Measurements from ENCODE around the gene TBC1D9. TPM values are rescaled to one million over a fixed set of nuclear protein-coding genes. Genes with fewer than 3 reads are reported as not detected.

TBC1D9 gene
- total RNA-seq, 1 donor = 28.7 TPM

GRCh38 chr4:140609548-140610425 is 146.4 kb downstream of the TBC1D9 start:
- TF ChIP-seq CTCF (IDR thresholded peaks at IDR 0.05; ENCODE audit: insufficient read depth, low read length) = peak; percentile 54

GRCh38 chr4:140607852-140608251 is 148.3 kb downstream of the TBC1D9 start:
- H3K4me3 ChIP-seq (ENCODE audit: low read depth, low read length) = no peak overlapping the region
- no peak for TF ChIP-seq CTCF (IDR thresholded peaks at IDR 0.05; ENCODE audit: insufficient read depth, low read length)
- DNase-seq (ENCODE audit: low read depth) = no peak

More at GRCh38 chr4:140609548-140610425, 146.4 kb downstream of the TBC1D9 start:
- DNase-seq (ENCODE audit: low read depth) = peak; percentile 69
- no peak overlapping the region for H3K4me3 ChIP-seq (ENCODE audit: low read depth, low read length)

GRCh38 chr4:140604544-140604943 is 151.6 kb downstream of the TBC1D9 start:
- H3K4me3 ChIP-seq (ENCODE audit: low read depth, low read length) = no peak overlapping the region
- no peak for TF ChIP-seq CTCF (IDR thresholded peaks at IDR 0.05; ENCODE audit: insufficient read depth, low read length)
- no peak for DNase-seq (ENCODE audit: low read depth)

GRCh38 chr4:140603286-140603685 is 152.9 kb downstream of the TBC1D9 start:
- TF ChIP-seq CTCF (IDR thresholded peaks at IDR 0.05; ENCODE audit: insufficient read depth, low read length) = no peak
- DNase-seq (ENCODE audit: low read depth) = no peak
- no peak overlapping the region for H3K4me3 ChIP-seq (ENCODE audit: low read depth, low read length)

- no peak overlapping the region for H3K4me3 ChIP-seq (ENCODE audit: low read depth, low read length)
- no peak for DNase-seq (ENCODE audit: low read depth)
- no peak for TF ChIP-seq CTCF (IDR thresholded peaks at IDR 0.05; ENCODE audit: insufficient read depth, low read length)
Observed at GRCh38 chr4:140602714-140603113, 153.5 kb downstream of the TBC1D9 start.

GRCh38 chr4:140600408-140600807 is 155.8 kb downstream of the TBC1D9 start:
- DNase-seq (ENCODE audit: low read depth) = no peak
- no peak for TF ChIP-seq CTCF (IDR thresholded peaks at IDR 0.05; ENCODE audit: insufficient read depth, low read length)
- H3K4me3 ChIP-seq (ENCODE audit: low read depth, low read length) = no peak overlapping the region

Measured in fibroblast of the aortic adventitia (primary cell).